Activated naive CD8-positive, alpha-beta T cell treated with anti-CD3 and anti-CD28 coated beads, Interleukin-2, amount 10 ng/mL, durations not matched to agents 7 days and 5 days (primary cell): ENCODE results near the gene LIPT1. TPM values are rescaled to one million over a fixed set of nuclear protein-coding genes. Genes with fewer than 3 reads are reported as not detected.

Source experiments
- ATAC-seq: fragments of 150-1000 bp; cut with Tn5 transposase; one replicate; pipeline ENCODE4 v1.10.0; 2021; ENCODE audit warnings: low read depth, moderate library complexity
- POLR2A ChIA-PET: fragments of 350-600 bp; sonication (Branson Sonifier 250); formaldehyde crosslinking; loops from one replicate; lab custom pipeline; 2021; ENCODE audit warnings: antibody characterized with exemption; lab: Charles Lee
- DNase-seq: peaks from one replicate; pipeline ENCODE4 v3.0.0; 2021
- H3K27ac Mint-ChIP-seq: one replicate; pipeline ENCODE4 v1.8.0; 2022; ENCODE audit warnings: mild to moderate bottlenecking, mixed read lengths
- H3K27me3 Mint-ChIP-seq: one replicate; pipeline ENCODE4 v1.8.0; 2022; ENCODE audit warnings: mild to moderate bottlenecking, moderate library complexity, mixed read lengths
- H3K36me3 Mint-ChIP-seq: one replicate; pipeline ENCODE4 v1.8.0; 2021; ENCODE audit warnings: mild to moderate bottlenecking, mixed read lengths
- H3K4me1 Mint-ChIP-seq: one replicate; pipeline ENCODE4 v1.8.0; 2021; ENCODE audit warnings: mixed read lengths
- H3K4me3 Mint-ChIP-seq: one replicate; pipeline ENCODE4 v1.8.0; 2022; ENCODE audit warnings: mild to moderate bottlenecking, moderate library complexity, mixed read lengths
- H3K9me3 Mint-ChIP-seq: one replicate; pipeline ENCODE4 v1.8.0; 2021; ENCODE audit warnings: mixed read lengths
- total RNA-seq, 2 experiments: library from RNA; stranded (reverse); gene quantifications; one replicate each; pipeline ENCODE4 v1.2.3, GENCODE V29; 2021

The LIPT1 gene
- total RNA-seq, 2 experiments from 2014 or later: 10.1 to 12.1 TPM

- Mint-ChIP-seq H3K4me1 (peaks cover 26% of the 10 kb centered on the region), H3K9me3 (no peaks in the 10 kb centered on the region), H3K27me3 (no peaks in the 10 kb centered on the region), H3K27ac (no peak overlapping the region), H3K36me3 (peaks cover 7% of the 10 kb centered on the region), H3K4me3 (no peak overlapping the region)
- no peak for ATAC-seq
- POLR2A ChIA-PET: interaction anchor here (5.0 kb wide), 1 partner anchor 11 kb away, joined by 40 read pairs; the partner anchor contains the start of gene C2orf15
- DNase-seq: no peak
These were observed 2.4 kb upstream of the LIPT1 start for GRCh38 chr2:99152199-99152895.

- POLR2A ChIA-PET: interaction anchor here (1.4 to 5.0 kb wide), 5 partner anchors 12 to 547 kb away, joined by 3 to 40 read pairs (median 5); partner anchors contain the start of genes C2orf15 and EIF5B
- Mint-ChIP-seq H3K4me3 (peak overlapping the region; percentile 95), H3K27ac (peak overlapping the region; percentile 87), H3K9me3 (no peaks in the 10 kb centered on the region), H3K4me1 (peaks cover 31% of the 10 kb centered on the region), H3K36me3 (peaks cover 13% of the 10 kb centered on the region), H3K27me3 (no peaks in the 10 kb centered on the region)
- no peak for DNase-seq
- no peak for ATAC-seq
These were observed 704 bp upstream of the LIPT1 start for GRCh38 chr2:99153921-99154604.

DNA sequence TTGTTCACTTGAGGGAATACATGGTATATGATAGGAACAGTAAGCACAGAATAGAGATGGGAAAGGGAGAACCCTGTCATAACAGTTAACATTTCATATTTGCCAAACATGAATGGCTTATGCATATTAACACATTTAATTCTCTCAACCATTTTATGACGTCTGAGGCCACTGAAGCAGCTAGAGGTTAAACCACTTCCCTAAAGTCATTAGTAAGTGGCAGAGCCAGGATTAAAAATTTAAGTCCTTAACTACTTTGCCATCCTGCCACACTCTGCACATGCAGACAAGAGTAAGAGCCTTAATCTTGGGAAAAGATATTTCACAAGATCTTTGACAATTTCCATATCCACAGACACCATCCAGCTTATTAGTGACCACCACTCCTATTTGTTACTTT, 2.1 kb downstream of the LIPT1 start:
- POLR2A ChIA-PET: interaction anchor here (2.2 to 5.0 kb wide), 2 partner anchors 15 to 23 kb away, joined by 6 to 40 read pairs; partner anchors contain the start of gene C2orf15
- DNase-seq (no peak), ATAC-seq (no peak)
- Mint-ChIP-seq H3K36me3 (peaks cover 14% of the 10 kb centered on the region), H3K4me1 (peaks cover 28% of the 10 kb centered on the region), H3K27me3 (no peaks in the 10 kb centered on the region), H3K4me3 (no peak overlapping the region), H3K27ac (no peak overlapping the region), H3K9me3 (no peaks in the 10 kb centered on the region)

- H3K4me1 Mint-ChIP-seq: peaks cover 28% of the 10 kb centered on the region
- peak overlapping the region; percentile 9 for H3K27ac Mint-ChIP-seq
- H3K36me3 Mint-ChIP-seq: peaks cover 15% of the 10 kb centered on the region
- POLR2A ChIA-PET: interaction anchor here (1.8 to 2.2 kb wide), 2 partner anchors 17 to 22 kb away, joined by 4 to 6 read pairs; partner anchors contain the start of gene C2orf15
- no peaks in the 10 kb centered on the region for H3K9me3 Mint-ChIP-seq
- ATAC-seq (no peak), DNase-seq (no peak)
- H3K4me3 Mint-ChIP-seq: no peak overlapping the region
- H3K27me3 Mint-ChIP-seq: no peaks in the 10 kb centered on the region
These were observed 3.8 kb downstream of the LIPT1 start for GRCh38 chr2:99158599-99158998.

- Mint-ChIP-seq H3K36me3 (peaks cover 20% of the 10 kb centered on the region), H3K9me3 (no peaks in the 10 kb centered on the region), H3K27me3 (no peaks in the 10 kb centered on the region), H3K4me1 (peaks cover 22% of the 10 kb centered on the region), H3K27ac (no peak overlapping the region), H3K4me3 (no peak overlapping the region)
- POLR2A ChIA-PET: no interaction called here
- DNase-seq: no peak
- ATAC-seq: no peak
These were observed 4.8 kb downstream of the LIPT1 start for GRCh38 chr2:99159594-99159993.

GRCh38 chr2:99166218-99166617, 11.5 kb downstream of the LIPT1 start:
- Mint-ChIP-seq H3K36me3 (peaks cover 26% of the 10 kb centered on the region), H3K27ac (no peak overlapping the region), H3K9me3 (no peaks in the 10 kb centered on the region), H3K4me3 (no peak overlapping the region), H3K27me3 (no peaks in the 10 kb centered on the region), H3K4me1 (peaks cover 7% of the 10 kb centered on the region)
- POLR2A ChIA-PET: interaction anchor here (1.5 kb wide), 1 partner anchor 11 kb away, joined by 4 read pairs; the partner anchor contains the start of genes LIPT1 and TSGA10
- DNase-seq (no peak), ATAC-seq (no peak)

DNA sequence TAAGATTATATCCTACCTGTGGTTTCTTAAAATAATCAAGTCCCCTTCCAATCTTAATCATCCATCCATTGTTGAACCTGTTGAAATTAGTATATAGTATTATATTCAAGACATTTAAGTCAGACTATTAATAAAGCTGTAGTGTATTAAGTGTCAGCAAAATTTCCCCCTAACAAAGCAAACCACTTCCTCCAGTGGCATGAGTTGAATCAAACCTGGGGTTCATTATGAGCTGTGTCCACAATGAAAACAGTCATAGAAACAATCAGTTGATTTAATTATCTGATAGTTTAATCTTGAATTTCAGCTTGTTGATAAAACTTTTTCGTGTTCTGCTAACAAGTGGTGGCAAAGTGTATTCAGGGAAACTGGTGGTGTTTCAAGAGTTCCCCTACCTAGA, 14.8 kb downstream of the LIPT1 start:
- Mint-ChIP-seq H3K4me1 (peaks cover 9% of the 10 kb centered on the region), H3K4me3 (no peak overlapping the region), H3K9me3 (no peaks in the 10 kb centered on the region), H3K27me3 (no peaks in the 10 kb centered on the region), H3K36me3 (peaks cover 25% of the 10 kb centered on the region), H3K27ac (no peak overlapping the region)
- ATAC-seq (no peak), DNase-seq (no peak)
- POLR2A ChIA-PET: no interaction called here

DNA sequence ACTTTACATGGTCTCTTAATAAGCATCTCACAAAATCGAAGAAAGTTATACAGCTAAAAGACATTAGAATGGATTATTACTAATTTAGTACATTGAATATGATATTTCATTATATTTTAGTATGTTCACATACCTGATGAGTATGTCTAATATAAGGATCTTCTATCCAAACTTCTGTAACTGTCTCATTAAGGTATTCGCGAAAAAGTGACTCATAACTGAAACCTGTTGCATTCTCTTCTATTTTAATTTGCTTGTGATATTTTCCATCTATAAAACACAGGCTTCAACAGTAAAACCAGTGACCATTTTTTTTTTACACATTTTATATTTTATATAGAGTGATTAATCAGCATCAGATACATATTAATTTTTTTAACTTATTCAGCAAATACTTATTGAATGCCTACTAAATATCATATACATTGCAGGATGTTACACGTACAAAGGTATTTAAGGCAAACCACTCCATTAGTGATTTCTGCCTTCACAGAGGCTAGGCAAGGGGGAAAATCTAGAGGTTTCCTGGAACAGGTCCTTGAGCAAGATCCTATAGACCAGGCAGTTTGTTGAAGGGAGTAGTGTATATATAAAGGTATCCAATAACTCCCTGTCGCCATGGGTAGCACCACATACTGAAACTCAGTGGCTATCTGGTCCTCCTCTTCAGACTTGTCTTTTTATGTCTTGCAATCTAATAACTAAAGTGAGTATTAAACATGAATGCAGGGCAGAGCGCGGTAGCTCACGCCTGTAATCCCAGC, 16.8 kb downstream of the LIPT1 start:
- Mint-ChIP-seq H3K4me1 (peaks cover 18% of the 10 kb centered on the region), H3K27ac (no peak overlapping the region), H3K27me3 (no peaks in the 10 kb centered on the region), H3K36me3 (peaks cover 25% of the 10 kb centered on the region), H3K4me3 (no peak overlapping the region), H3K9me3 (no peaks in the 10 kb centered on the region)
- POLR2A ChIA-PET: no interaction called here
- ATAC-seq (no peak), DNase-seq (no peak)

DNA sequence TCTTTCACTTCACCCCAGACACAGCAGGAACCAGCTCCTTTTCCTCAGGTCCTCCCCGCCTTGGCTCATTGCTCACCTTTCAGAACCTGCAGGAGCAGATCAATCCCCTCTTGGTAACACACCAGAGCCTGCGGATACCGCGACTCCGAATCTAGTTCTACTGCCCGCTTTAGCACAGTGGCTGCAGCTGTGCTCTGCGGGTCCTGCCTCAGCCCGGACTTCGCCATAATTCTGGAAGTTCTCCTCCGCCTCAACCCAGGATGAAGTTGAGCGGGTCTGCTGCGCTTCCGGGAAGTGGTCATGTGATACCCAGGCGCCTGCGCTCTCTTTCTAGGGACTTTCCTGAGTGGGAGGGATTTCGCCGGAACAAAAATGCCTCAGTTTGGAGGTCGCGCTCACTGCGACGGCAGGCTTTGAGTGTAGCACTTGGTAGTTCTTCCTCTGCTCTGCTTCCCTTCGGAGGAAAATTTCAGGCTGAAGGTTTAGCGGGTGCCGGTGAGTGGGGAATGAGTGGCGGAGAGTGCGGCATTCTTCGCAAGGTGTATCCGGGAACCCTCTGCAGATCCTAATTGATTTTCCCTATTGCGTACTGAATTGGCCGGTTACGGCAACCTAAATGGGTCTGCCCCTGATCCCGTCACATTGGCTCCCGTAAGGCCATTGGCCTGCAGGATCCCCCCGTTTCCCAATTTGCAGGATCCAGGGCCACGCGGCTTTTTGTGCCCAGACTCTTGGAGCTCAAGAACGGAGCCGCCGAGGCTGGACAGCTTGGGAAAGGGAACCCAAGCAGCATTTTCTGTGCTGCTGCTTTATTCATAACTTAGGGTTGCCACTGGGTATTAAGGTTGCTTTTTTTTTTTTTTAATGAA, 26.2 kb downstream of the LIPT1 start, which contains the start of the genes MITD1 and MRPL30:
TSS of gene MITD1 (minus strand) at position 304 of the 869 bp plus-strand sequence. CDS start at position 227, 77 bp downstream.
TSS of gene MRPL30 (plus strand) at position 430 of the 869 bp plus-strand sequence. CDS start 5,020 bp downstream, outside the sequence.
- Mint-ChIP-seq H3K27me3 (no peaks in the 10 kb centered on the region), H3K9me3 (no peaks in the 10 kb centered on the region), H3K4me3 (peak within 1 kb of the TSS; percentile 95), H3K27ac (peak within 1 kb of the TSS; percentile 92), H3K36me3 (peaks cover 4% of the 10 kb centered on the region), H3K4me1 (peaks cover 37% of the 10 kb centered on the region)
- DNase-seq (peak; percentile 87), ATAC-seq (peak; percentile 95)
- POLR2A ChIA-PET: interaction anchor here (0.7 to 2.3 kb wide), 5 partner anchors 23 to 156 kb away, joined by 3 to 15 read pairs (median 6); partner anchors contain the start of genes C2orf15, EIF5B and TXNDC9

GRCh38 chr2:99181624-99182000, 26.8 kb downstream of the LIPT1 start:
- DNase-seq (no peak), ATAC-seq (no peak)
- peaks cover 37% of the 10 kb centered on the region for H3K4me1 Mint-ChIP-seq
- H3K27ac Mint-ChIP-seq: peak overlapping the region; percentile 92
- H3K9me3 Mint-ChIP-seq: no peaks in the 10 kb centered on the region
- no peaks in the 10 kb centered on the region for H3K27me3 Mint-ChIP-seq
- H3K36me3 Mint-ChIP-seq: peaks cover 4% of the 10 kb centered on the region
- POLR2A ChIA-PET: interaction anchor here (2.3 kb wide), 1 partner anchor 155 kb away, joined by 15 read pairs; the partner anchor contains the start of genes EIF5B and TXNDC9
- H3K4me3 Mint-ChIP-seq: peak overlapping the region; percentile 95

- peaks cover 33% of the 10 kb centered on the region for H3K4me1 Mint-ChIP-seq
- H3K27ac Mint-ChIP-seq: no peak overlapping the region
- no peak overlapping the region for H3K4me3 Mint-ChIP-seq
- H3K9me3 Mint-ChIP-seq: no peaks in the 10 kb centered on the region
- no peak for ATAC-seq
- DNase-seq: no peak
- POLR2A ChIA-PET: no interaction called here
- peaks cover 5% of the 10 kb centered on the region for H3K36me3 Mint-ChIP-seq
- no peaks in the 10 kb centered on the region for H3K27me3 Mint-ChIP-seq
These were observed 28.3 kb downstream of the LIPT1 start for GRCh38 chr2:99183025-99183424.

- ATAC-seq (no peak), DNase-seq (no peak)
- peaks cover 10% of the 10 kb centered on the region for H3K36me3 Mint-ChIP-seq
- H3K4me1 Mint-ChIP-seq: peaks cover 24% of the 10 kb centered on the region
- H3K9me3 Mint-ChIP-seq: no peaks in the 10 kb centered on the region
- no peak overlapping the region for H3K4me3 Mint-ChIP-seq
- H3K27ac Mint-ChIP-seq: no peak overlapping the region
- POLR2A ChIA-PET: interaction anchor here (1.2 kb wide), 1 partner anchor 139 kb away, joined by 3 read pairs; no protein-coding TSS in a partner anchor
- H3K27me3 Mint-ChIP-seq: no peaks in the 10 kb centered on the region
These were observed 30.0 kb downstream of the LIPT1 start for GRCh38 chr2:99184811-99185210.
